Measurements from ENCODE around the gene NUCB1.

Gene NUCB1

GRCh38 chr19:48935864-48936263 is 35.8 kb downstream of the NUCB1 start:
- no peak for FAIRE-seq

GRCh38 chr19:48938256-48938655 is 38.1 kb downstream of the NUCB1 start:
- no peak for FAIRE-seq

GRCh38 chr19:48940902-48941301 is 40.8 kb downstream of the NUCB1 start:
- no peak for FAIRE-seq

- no peak for FAIRE-seq
Observed at GRCh38 chr19:48943081-48943480, 43.0 kb downstream of the NUCB1 start.

GRCh38 chr19:48945415-48945814 is 45.3 kb downstream of the NUCB1 start:
- no peak for FAIRE-seq

- no peak for FAIRE-seq
Observed at GRCh38 chr19:48945817-48946216, 45.7 kb downstream of the NUCB1 start.

GRCh38 chr19:48946463-48947257 is 46.5 kb downstream of the NUCB1 start:
- FAIRE-seq, result no peak

- FAIRE-seq, result no peak
Observed at GRCh38 chr19:48947258-48947542, 47.1 kb downstream of the NUCB1 start.

GRCh38 chr19:48950159-48950558 is 50.0 kb downstream of the NUCB1 start:
- FAIRE-seq, result no peak

GRCh38 chr19:48950830-48951519 is 50.9 kb downstream of the NUCB1 start:
- FAIRE-seq, result no peak

GRCh38 chr19:48953141-48953540 is 53.0 kb downstream of the NUCB1 start:
- FAIRE-seq, result no peak

GRCh38 chr19:48953990-48954594 is 54.0 kb downstream of the NUCB1 start:
- no peak for FAIRE-seq

GRCh38 chr19:48954595-48955307 is 54.6 kb downstream of the NUCB1 start, which contains the start of gene BAX:
TSS of gene BAX (plus strand) at chr19:48954875. CDS start at chr19:48954929, 54 bp downstream.
- peak; percentile 45 for FAIRE-seq

GRCh38 chr19:48955308-48955958 is 55.3 kb downstream of the NUCB1 start:
- FAIRE-seq, result no peak

GRCh38 chr19:48958006-48958405 is 57.9 kb downstream of the NUCB1 start:
- FAIRE-seq, result no peak

- FAIRE-seq, result no peak
Observed at GRCh38 chr19:48959341-48960239, 59.5 kb downstream of the NUCB1 start.

- no peak for FAIRE-seq
Observed at GRCh38 chr19:48961051-48961649, 61.0 kb downstream of the NUCB1 start.

- no peak for FAIRE-seq
Observed at GRCh38 chr19:48961673-48962028, 61.5 kb downstream of the NUCB1 start.

GRCh38 chr19:48962029-48962848 is 62.1 kb downstream of the NUCB1 start:
- no peak for FAIRE-seq

GRCh38 chr19:48962849-48963165 is 62.7 kb downstream of the NUCB1 start:
- FAIRE-seq, result no peak
